GM18499 (cell line): ENCODE results near the gene MRPS25.

ENCODE experiments used
- ATAC-seq: cut with Tn5 transposase; IDR thresholded peaks from one replicate; pipeline ENCODE4 v1.9.1; 2021; ENCODE audit warnings: moderate number of reproducible peaks; ENCODE audit not compliant: insufficient read depth, unreplicated experiment

MRPS25 gene

DNA sequence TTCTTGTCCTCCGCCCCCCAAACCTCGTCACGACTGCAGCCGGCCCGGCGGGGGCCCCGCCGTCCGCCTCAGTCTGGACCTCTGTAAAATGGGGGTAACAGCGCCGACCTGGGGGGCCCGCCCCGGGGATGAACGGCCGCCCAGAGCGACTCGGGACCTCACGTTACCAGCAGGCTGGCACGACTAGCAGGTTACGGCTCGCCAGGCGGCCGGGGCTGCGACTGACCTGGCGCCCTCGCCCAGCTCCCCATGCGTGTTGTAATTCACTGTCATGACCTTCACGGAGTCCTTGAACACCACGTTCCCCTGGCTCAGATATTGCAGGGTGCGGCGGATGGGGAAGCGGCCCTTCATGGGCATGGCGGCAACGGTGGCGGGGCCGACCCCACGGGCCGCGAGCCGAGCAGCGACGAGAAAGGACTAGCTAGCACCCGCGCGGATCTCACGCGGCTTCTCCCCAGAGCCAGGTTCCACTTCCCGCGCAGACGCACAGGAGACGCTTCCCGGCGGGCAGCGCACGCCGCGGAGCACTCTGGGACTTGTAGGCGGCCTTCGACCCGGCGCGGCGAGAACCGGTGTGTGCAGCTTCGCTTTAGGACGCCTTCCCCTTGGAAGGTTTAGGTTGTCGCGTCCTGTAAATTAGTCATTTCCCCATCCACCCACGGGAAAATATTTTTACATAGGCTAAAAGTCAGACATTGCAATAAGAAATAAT, at the start of gene MRPS25:
Gene MRPS25, minus strand, starts transcription at position 481 of the 715 bp plus-strand sequence. Its CDS starts 121 bp downstream, at position 360.
- peak; percentile 62 for ATAC-seq

DNA sequence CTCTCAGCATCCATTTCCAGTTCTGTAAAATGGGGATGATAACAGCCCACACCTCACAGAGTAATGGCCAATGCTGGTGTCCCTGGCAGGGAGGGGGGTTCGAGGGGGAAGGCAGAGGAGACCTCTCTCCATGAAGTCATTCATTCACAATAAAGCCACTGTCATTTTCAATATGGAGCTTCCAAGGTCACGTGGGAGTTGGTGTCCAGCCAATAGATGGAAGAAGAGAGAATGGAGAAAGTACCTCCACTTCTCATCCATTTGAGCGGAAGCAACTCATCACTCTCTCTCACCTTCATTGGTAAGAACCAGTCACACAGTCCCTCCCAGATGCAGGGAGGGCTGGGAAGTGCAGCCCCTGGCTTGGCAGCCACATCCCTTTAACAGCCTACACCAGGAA, 48.8 kb upstream of the MRPS25 start:
- ATAC-seq, result no peak

DNA sequence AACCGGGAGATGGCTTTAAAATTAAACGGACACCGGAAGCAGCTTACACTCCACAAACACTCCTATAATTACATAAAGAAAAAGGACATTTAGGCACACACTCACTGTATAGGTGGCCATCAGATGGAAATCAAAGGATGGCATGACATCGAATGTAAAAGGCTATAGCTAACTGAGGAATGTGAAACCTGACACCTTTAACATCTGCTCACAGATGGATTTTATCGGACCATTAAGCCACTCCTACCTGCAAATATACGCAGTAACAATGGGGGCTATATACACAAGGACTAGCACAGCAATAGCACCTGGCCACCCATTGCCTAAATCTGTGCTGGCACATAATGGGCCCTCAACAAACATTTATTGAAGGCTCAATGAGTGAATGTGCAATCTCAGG, 48.4 kb upstream of the MRPS25 start:
- ATAC-seq, result no peak

DNA sequence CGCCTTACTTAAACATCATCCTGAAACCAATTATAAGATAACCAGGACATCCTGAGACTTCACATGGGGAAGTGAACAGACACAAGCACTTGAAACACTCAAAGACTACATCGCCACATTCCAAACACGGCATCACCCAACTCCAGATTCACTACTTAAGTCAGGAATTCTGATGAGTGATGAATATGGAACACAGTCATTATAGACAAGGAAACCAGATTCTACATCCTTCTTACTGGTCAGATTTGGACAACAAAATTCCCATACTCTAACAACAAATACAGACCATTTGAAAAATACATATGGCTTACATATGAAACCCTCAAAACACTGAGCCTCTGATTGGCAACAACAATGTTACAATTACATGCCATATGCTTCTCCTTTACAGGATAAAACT, 46.9 kb upstream of the MRPS25 start:
- no peak for ATAC-seq

DNA sequence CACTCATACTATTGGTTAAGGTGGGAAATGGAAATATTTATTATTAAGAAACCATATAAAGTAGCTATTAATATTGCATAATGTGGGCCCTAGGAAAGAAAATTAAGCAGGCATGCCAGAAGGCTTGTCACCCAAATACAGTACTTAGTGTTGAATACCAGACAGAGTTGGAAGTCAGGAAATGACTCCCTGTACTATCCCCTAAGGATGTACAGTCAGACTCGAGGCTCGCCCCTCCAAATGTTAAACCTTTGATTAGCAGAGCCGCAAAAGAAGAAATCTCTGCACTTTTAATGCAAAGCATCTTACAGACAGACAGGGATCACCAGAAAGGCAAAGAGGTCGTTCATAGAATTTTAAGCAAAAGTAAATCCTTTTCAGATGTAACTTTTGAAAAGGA, 45.1 kb upstream of the MRPS25 start:
- no peak for ATAC-seq

DNA sequence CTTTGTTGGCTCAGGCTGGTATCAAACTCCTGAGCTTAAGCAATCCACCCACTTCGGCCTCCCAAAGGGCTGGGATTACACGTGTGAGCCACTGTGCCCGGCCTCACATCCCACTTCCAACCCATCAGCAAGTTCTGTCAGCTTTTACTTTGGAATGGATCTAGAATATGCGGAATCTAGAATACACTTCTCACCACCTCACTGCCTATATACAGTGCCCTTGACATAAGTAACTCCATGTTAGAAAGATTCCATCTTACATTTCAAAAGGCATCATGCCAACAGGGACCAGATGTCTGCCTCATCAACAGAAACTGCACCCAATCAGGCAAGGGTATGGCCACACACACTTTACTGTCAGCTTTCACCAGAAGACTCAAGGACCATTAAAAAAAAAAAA, 43.8 kb upstream of the MRPS25 start:
- ATAC-seq, result no peak

DNA sequence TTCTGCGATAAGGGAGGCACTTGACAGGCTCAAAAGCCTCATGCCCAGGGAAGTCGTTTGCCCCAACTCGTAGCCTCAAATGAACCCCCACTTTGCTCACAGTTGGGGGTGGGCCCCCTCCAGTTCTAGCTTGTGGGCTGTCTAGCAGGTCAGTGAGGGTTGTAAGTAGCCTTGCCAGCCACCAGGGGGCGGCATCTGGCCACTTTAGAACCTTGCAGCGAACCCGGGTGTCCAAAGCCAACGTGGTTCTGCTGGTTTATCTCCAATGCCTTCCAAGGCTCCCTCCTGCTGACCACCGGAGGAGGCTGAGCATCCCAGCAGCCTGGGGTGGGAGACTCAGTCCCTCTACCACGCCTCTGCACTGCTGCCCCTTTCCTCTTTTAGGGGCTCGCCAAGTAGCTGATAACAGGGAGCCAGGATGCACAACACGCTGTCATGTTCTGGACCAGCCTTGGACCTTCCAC, 43.0 kb upstream of the MRPS25 start:
- no peak for ATAC-seq

DNA sequence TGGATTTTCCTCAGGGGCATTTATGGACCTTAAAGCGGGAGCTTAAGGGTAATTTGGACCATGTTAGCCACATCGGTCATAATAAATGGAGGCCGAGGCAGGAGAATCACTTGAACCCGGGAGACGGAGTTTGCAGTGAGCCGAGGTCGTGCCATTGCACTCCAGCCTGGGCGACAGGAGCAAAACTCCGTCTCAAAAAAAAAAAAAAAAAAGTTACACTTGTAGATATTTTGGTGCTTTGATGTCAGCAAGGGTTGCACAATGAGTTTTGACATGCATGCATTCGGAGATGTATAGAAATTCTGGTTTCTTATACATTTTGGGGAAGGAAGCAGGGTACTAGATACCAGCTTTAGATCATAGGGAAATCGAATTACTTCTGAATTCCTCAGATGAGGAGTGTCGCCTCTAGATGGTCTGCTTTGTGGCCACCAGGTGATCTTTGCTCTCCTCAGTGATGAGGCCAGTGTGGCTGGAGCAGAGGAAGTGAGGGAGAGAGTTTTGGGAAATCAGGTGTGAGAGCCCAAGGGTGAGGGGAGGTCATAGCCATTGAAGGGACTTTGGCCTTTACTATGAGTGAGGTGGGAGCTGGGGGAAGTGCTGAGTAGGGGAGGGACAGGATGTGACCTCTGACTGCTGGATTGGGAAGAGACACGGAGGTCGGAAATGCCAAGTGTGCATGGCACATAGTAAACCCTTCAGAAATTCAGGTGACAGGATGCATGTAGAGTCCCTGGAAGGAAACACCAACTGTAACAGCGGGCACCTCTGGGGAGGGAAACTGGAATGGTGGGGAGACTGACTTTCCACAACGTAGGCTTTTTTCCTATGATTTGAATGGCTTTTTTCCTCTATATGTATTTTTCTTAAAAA, 42.2 kb upstream of the MRPS25 start:
- no peak for ATAC-seq

DNA sequence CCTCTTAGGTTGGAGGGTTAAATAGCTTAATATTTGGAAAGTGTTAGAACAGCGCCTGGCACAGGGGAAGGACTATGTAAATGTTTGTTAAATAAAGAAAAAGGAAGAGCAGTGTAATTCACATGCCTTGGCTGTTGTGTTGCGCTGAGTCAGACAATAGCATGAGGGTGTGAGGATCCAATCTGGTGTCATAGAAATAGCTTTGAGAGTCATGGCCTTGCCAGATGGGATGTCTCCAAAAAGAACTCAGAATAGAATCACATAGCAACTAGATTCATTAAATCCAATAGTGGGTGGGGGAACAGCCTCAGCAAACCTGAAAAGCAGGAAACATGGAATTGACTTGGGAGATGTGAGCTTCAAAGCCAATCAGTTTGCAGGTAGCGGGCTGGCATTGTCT, 37.7 kb upstream of the MRPS25 start:
- no peak for ATAC-seq

DNA sequence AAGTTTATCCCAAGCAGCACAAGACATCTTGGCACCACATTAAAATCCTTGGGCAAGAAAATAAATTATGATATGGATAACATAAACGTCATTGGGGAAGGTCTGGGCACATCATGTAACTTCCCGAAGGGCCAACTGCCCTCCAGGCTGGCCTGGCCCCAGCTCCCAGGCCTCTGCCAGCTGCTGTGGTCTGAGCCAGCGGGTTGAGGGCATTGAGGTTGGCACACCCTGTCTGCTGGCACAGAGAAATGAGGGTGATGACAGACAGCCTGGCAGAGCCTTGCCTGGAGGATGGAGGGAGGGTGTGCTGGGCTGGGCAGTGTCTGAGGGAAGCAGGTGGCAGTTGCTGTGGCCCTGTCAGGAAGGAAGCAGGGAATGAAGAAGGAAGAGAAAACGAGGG, 37.1 kb upstream of the MRPS25 start:
- ATAC-seq, result no peak

DNA sequence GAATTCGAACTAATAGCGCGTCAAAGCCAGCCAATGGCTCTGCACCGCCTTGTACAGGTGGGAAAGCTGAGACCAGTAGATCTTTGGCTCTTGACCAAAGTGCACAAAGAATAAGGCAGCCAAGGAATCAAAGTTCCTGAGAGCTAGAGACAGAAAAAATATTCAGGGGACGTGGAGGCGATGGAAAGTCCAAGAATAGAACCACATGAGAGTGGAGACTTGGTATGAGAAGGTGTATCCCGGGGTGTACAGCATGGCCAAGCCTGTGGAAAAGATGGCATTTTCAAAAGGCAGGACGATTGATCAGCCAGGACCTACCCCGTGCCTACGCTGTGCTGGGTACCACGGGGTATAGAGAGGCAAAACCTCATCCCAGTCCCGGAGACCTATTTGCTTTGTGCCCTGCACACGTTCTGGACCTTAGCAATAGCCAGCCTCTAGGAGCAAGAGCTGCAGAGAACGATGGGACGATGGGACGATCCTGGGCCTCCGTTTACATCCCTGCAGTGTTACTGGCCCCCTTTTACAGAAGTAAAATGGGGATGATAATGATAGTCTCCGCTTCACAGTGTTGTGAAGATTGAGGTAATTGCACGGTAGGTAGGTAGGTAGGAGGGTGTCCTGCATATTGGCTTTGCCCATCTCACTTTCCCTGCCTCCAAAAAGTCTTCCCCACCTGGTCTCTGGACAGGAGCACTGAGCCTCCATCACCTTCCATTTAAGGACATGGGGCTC, 34.4 kb upstream of the MRPS25 start:
- no peak for ATAC-seq

DNA sequence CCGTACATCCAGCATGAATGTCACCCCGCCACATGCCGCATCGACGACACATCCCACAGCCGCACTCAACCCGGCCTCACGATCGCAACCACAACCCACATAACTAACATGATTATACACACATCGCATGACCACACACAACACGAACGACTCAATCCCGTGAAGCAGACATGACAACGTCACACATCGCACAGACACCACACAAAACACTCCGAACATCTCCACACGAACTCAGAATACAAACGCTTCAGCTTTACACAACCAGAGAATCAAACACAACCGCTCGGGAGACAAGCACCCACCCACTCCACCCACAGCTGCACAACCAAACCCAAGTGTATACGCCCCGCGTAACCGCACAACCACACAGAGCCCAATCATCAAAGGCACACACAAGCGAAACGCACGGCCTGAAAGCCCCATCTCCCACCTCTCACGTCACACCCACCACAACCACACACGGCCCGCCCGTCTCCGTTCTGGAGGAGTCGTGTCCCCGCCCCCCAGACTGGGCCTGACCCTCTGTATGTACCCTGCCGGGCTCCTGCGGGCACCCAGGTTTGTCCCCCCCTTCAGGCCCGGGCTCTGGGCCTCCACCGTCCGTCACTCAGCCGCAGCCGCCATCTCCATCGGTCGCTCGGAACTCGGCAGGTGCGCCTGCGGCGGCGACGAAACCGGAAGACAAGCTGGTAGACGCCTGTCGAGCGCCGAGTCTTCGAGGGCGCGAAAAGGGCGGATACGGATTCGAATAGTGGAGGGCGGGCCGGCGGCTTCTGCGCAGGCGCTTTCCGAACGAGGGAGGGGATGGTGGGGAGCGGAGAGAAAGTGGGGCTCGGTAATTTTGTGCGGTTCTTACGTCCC, 33.6 kb upstream of the MRPS25 start, which contains the start of gene RBSN:
Gene RBSN, minus strand, starts transcription at position 646 of the 861 bp plus-strand sequence. CDS start 3,028 bp downstream, outside the sequence.
- ATAC-seq, result peak; percentile 66

DNA sequence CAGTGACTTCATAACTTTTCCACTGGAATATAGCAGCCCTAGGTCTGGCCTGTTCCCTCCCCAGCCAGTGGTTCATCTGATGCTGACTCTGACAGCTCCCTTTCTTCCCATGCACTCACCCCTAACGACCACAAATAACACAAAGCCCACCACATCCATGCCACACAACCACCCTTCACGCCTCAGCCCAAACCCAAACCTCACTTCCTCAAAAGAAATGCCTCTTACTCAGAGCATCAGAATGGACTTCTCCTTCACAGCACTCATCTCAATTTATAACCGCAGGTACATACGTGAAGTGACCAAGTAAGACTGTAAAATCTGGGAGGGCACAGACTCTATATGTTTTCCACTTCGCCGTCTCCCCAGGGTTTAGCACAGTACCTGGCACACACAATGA, 32.8 kb upstream of the MRPS25 start:
- no peak for ATAC-seq

DNA sequence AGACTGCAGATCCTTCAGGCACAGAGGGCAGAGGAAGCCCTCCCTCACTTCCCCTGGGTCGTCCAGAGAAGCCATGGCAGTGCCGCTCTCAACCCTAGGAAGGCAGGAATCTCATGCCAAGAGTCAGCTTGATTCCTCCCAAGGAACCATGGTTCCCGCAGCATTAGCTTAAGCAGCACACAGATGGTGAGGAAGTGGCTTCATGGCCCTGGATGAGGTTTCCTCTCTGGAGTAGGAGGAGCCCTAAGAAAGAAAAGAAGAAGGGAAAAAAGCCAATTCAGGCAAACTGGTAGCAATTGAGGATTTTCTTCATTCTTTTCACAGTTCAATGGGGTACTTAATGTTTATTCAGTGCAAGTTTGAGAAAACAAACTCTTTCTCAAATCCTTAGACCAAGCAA, 30.9 kb upstream of the MRPS25 start:
- ATAC-seq, result no peak

DNA sequence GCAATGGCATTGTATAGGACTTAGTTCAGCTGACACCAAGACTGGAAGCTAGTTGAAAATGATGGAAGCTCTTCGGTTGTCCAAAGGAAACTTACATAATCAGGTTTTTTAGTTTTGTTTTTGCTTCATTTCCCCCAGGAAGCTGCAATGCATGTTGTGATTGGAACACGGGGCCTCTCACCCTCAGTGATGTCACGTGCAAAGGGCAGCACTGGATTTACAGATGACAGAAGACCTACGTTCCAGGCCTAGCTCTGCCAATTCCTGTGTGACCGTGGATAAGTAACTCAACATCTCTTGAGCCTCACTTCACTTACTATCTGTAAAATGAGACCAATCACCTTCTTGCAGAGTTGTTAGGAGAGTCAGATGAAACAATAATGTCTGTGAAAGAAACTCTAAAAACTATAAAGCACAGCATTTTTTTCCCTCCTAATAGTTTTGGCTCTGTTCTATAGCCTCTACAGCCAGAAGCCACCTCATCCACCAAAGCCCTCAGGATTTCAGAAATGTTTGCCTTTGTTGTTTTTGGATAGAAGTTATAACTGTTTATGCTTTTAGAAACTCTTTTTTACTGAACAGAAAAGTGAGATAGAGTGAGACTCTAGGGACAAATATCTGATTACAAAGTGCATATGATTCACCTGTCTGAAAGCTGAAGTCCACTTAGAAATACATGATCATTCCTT, 29.2 kb upstream of the MRPS25 start:
- ATAC-seq, result no peak

DNA sequence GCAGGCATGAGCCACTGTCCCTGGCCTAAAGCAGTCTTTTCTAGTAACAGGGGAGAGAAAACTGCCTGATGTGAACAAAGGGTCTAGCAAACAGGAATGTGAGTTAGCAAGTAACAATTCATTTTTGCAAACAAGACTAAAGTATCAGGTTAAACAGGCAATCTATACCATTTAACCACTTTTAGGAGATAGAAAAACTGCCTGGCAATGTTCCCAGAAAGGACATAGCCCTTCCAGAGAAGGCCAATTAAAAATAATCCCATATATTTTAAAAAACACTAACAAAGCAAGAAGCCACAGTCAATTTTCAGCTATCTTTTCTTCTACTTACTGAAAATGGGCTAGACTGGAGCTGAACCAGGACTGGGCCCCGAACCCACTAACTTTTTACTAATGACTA, 27.6 kb upstream of the MRPS25 start:
- ATAC-seq, result no peak

DNA sequence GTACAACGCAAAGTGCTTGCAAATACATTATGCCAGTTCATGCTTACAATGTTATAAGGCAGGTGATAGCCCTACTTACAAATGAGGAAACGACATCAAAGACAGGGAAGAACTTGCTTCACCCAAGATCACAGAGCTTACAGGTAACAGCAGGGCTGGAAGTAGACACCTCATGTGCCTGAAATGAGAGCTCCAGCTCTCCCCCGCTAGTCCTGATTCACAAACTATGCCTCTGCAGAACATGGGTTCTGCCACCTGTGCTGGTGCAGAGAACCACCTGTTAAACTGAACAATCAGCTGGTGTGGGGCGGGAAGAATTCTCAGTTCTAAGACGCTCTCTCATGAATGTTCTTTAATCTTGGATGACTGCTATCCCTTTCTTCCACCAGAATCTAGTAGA, 26.5 kb upstream of the MRPS25 start:
- no peak for ATAC-seq

DNA sequence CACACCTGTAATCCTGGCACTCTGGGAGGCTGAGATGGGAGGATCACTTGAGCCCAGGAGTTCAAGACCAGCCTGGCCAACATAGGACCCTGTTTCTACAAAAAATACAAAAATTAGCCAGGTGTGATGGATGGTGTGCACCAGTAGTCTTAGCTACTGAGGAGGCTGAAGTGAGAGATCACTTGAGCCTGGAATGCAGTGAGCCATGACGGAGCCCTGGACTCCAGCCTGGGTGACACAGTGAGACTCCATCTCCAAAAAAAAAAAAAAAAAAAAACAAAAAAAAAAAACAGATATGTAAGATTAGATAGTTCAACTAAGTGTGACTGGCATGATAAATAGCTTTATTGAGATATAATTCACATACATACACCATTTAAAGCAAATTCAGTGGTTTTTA, 24.1 kb upstream of the MRPS25 start:
- ATAC-seq, result no peak

DNA sequence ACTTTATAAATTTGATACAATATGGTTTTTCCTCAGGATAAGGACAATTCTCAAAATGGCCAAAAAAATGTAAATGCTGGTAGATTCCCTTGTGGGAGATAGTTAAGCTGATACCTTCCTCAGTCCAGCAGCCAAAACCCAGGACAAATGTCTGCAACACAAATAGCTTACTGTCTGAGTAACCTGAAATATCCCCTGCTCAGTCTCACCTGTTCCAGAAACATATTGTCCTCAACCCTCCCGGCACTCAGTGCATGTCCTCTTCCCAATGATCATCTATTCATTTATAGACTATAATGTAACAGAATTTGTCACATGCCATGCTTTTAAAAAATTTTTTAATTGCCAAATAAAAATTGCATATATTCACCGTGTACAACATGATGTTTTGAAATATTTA, 21.6 kb upstream of the MRPS25 start:
- no peak for ATAC-seq
